ENCODE data around the gene KIAA0513. TPM values are rescaled to one million over a fixed set of nuclear protein-coding genes. Genes with fewer than 3 reads are reported as not detected.

The KIAA0513 gene
- total RNA-seq, 1 experiment from 2014 or later, result 6.6 TPM

GRCh38 chr16:85092851-85093250 lies 65.3 kb downstream of the KIAA0513 start:
- RAD21 ChIA-PET (ENCODE audit: low non-redundant PET in 1 of 2, low total read pairs in 2 of 2, uncharacterized antibody in 2 of 2, unreplicated experiment in 2 of 2), result no interaction called here
- H3K36me3 ChIP-seq (ENCODE audit: control insufficient read depth in 1 of 2, insufficient read depth in 2 of 2, low read length in 2 of 2), result no peaks in the 10 kb centered on the region
- H3K9me2 ChIP-seq (ENCODE audit: insufficient read depth), result no peaks in the 10 kb centered on the region
- no peak overlapping the region for H3K4me3 ChIP-seq (replicated peaks in 1 of 2; ENCODE audit: low read depth in 1 of 2, low read length in 2 of 2)
- H2AFZ ChIP-seq (ENCODE audit: low read depth, low read length, poor library complexity, severe bottlenecking), result no peak overlapping the region
- no peak for ATAC-seq
- no peak overlapping the region for H3K4me2 ChIP-seq (ENCODE audit: low read length)
- intact Hi-C loops (cut with micrococcal nuclease), result no loop called here
- H3K4me1 ChIP-seq (ENCODE audit: control insufficient read depth in 1 of 2, insufficient read depth in 2 of 2, low read length in 2 of 2), result no peaks in the 10 kb centered on the region
- H3K27me3 ChIP-seq (ENCODE audit: insufficient read depth, low read length), result peaks cover 9% of the 10 kb centered on the region
- CTCF ChIA-PET, result no interaction called here
- H3K9me3 ChIP-seq (ENCODE audit: control insufficient read depth in 1 of 2, insufficient read depth in 1 of 2, low read depth in 1 of 2, low read length in 2 of 2), result no peaks in the 10 kb centered on the region
- DNase-seq (ENCODE audit: low read depth, low spot score), result no peak
- BruUV-seq (replicated peaks), result no TSS peak
- no peak for TF ChIP-seq MAX (IDR thresholded peaks at IDR 0.05)
- TF ChIP-seq POLR2AphosphoS5 (IDR thresholded peaks at IDR 0.05; ENCODE audit: low read depth, low read length), result no peak
- TF ChIP-seq CBX3 (IDR thresholded peaks at IDR 0.05; ENCODE audit: low read depth), result no peak
- TF ChIP-seq TCF7L2 (IDR thresholded peaks at IDR 0.05; ENCODE audit: borderline replicate concordance, extremely low read depth, insufficient read depth, insufficient read length), result no peak
- TF ChIP-seq YY1 (IDR thresholded peaks at IDR 0.05; ENCODE audit: extremely low read depth, insufficient replicate concordance, low read depth, low read length), result no peak
- no peak for TF ChIP-seq CTCF (IDR thresholded peaks at IDR 0.05 in 2 of 3, conservative IDR thresholded peaks at IDR 0.05 in 1 of 3; ENCODE audit: borderline replicate concordance in 1 of 3, insufficient read depth in 1 of 3, low read depth in 2 of 3, low read length in 2 of 3)
- TF ChIP-seq SP1 (IDR thresholded peaks at IDR 0.05; ENCODE audit: low read depth), result no peak
- no peak for TF ChIP-seq JUND (IDR thresholded peaks at IDR 0.05)
- no peak for TF ChIP-seq POLR2A (IDR thresholded peaks at IDR 0.05; ENCODE audit: borderline replicate concordance, extremely low read depth, insufficient read depth, insufficient read length)
- TF ChIP-seq EGR1 (IDR thresholded peaks at IDR 0.05; ENCODE audit: low read depth), result no peak
- no peaks in the 10 kb centered on the region for H3K79me2 ChIP-seq (ENCODE audit: insufficient read depth, low read length)
- H3K27ac ChIP-seq (ENCODE audit: low read depth, low read length), result no peak overlapping the region
- no peaks in the 10 kb centered on the region for H4K20me1 ChIP-seq (ENCODE audit: insufficient read depth)
- H3K9ac ChIP-seq (ENCODE audit: low read length), result no peak overlapping the region
- POLR2A ChIA-PET, result no interaction called here
